Jurkat, Clone E6-1 (cell line): Measurements from ENCODE around the gene ZC3H7A.
A peak's percentile ranks its signal among the peaks of the same experiment; 100 is the strongest.

Experiments used
- DNase-seq: peaks from one replicate; pipeline ENCODE4 v3.0.0-alpha.2; 2011; ENCODE audit warnings: low read depth, low spot score
- H3K4me3 ChIP-seq: 2 replicates; pipeline ENCODE4 v1.5.1; 2011; ENCODE audit warnings: mild to moderate bottlenecking, low read length, control low read depth, moderate library complexity

ZC3H7A gene

DNA sequence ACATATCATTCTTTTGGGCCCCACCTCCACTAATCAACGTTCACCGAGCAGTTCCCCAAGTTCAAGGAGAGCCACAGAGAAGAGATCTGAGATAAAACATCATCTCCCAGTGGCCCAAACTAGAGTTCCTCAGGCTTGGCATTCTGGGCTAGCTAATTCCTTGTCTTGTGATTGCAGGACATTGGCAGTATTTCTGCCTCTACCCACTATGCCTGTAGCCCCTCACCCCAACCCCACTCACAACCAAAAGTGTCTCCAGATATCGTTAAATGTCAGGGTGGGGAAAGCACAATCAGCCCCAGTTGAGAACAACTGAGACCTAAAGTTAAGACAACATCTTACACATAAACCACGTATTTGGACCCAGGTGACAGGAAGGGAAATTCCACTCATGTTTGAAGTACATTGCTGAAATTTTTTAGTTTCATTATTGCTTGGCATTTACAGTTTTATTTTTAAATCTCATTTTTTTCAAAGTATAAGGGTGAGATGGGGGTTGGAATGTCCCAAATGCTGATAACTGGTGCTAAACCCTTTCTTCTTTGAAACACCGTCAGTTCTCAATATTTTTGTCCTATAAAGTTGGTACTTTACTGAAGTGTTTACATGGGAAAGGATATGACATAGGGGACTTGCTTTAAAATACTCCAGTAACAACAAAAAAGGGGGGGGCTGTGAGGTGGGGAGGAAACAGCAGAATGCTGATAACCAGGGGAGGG lies 13.6 kb downstream of the ZC3H7A start:
- peak; percentile 39 for DNase-seq
- H3K4me3 ChIP-seq, result no peak overlapping the region

DNA sequence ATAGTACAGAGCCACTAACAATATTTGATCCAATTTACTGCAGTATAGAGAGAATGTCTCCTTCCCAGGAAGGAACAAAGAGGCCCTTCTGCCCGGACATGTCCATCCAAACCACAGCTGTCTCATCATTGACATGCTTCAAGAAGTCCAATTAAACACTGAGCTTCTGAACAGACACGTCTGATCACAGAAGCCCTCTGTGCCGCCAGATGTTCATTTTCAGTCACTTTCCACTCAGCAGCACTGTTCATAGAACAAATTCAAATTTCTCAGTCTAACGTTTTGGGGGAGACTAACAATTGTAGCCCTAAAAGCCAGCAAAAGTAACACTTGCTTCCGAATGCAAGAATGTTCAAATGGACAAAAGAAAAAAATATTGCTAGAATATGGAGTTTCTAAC lies 15.3 kb downstream of the ZC3H7A start:
- no peak overlapping the region for H3K4me3 ChIP-seq
- DNase-seq, result no peak

DNA sequence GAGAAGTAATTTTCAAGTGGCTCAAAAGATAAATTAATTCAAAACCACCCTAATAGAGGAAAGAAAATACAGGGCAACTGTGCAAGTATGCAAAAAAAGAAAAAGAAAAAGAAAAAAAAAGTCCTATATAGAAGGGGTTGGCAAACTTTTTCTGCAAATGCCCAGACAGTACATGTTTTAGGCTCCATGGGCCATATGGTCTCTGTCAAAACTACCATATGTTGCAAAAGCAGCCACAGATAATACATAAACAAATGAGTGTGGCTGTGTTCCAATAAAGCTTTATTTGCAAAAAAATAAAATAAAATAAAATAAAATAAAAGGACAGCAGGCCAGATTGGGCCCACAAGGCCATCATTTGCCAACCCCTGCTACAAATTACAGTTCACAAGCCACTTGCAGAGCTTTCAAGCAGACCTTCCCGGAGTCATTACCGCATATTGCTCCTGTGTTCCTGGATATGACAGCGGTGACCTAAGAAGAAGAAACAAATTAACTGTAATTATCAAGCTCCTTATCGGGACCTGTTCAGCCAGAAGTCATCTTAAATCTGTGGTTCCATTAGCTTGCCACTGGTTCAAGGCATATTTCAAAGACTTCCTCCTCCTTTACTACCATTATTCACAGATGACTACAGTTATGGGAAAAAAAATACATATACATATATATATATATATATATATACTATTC lies 15.9 kb downstream of the ZC3H7A start:
- DNase-seq, result no peak
- H3K4me3 ChIP-seq, result no peak overlapping the region

DNA sequence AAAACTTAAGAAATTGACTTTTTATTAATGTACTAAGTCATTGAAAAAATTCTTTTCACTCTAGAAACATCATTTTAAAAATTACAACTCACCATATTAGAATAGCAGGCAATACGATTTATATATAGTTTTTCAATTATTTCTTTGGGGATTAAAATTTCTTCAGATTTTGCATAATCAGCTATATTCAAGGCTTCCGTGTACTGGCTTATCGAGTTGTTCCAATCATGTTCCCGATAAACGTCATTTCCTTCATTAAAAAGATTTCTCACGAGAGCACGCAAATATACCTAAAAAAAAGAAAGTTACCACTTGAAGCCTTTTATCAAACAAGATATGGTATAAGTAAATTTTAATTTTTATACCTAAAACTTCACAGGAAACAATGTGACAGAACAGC lies 18.0 kb downstream of the ZC3H7A start:
- no peak overlapping the region for H3K4me3 ChIP-seq
- no peak for DNase-seq

DNA sequence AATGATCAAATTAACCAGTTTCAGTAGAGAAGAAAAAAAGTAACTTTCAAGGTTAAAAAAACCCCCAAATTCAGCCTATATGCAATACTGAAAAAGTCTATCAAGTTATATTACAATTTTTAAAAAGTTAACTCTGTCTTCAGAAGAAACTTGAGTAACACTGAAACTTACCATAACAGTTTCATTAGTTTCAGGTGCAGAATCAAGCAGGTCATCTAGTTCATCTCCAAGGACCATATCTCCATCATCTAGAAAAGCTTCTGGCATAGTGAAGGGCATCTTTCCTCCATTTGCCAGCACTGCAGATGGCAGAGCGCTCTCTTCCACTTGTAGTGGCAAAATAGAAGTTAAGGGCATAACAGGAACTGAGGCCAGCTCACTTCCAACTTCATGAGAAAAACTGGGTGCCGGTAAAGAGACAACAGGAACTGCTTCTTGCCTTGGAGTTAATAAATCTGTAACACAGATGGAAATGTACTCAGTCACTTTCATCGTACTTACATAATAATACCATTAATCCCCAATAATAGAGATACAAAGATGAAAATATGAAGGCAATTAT lies 22.9 kb downstream of the ZC3H7A start:
- no peak for DNase-seq
- no peak overlapping the region for H3K4me3 ChIP-seq

DNA sequence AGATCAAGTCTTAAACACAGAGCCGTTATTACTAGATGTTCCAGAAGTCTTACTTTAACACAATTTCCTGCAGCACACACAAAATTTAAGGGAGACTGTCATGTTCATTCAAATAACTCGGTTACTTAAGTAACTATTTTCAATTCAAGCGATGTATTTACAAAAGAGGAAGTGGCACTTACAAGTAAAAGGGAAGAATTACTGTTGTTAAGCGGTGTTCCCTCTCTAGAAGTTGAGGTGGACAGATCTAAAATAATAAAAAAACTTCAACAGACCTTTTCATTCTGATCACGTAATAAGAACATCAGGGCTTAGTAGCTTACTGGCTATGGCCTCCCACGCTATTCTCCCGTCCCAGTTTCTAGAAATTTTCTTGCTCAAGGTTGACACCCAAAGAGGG lies 28.2 kb downstream of the ZC3H7A start:
- H3K4me3 ChIP-seq, result no peak overlapping the region
- no peak for DNase-seq

DNA sequence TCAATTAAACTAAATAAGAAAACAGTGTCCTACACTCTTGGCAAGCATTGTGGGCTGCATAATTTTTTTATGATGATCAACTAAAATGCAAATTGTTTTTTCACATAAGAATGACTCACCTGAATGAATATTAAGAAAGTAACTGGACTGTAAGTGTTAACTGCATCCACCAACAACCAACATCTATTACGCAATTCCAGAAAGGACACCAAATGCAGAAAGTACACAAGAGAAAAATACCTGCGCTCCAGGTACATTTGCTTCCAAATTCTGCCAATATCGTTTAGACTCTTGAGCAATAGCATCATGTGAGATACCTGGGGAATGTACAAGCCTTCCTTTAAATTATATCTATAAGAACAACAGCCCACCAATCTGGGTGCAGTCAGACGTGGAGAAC lies 34.6 kb downstream of the ZC3H7A start:
- H3K4me3 ChIP-seq, result no peak overlapping the region
- DNase-seq, result no peak

DNA sequence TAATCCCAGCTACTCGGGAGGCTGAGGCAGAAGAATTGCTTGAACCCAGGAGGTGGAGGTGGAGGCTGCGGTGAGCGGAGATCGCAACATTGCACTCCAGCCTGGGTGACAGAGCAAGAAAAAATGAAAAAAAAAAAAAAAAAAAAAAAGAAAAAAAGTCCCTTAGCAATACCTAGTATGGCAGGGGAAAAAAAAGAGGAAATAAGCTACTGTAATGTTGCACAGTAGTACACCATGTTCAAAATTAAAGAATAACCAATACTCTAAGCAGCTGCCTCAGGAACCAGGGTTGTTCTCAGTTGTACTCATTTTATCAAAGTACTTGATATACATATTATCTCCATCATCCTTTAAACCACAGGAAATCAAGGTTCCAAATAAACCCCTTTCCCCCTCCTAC lies 37.1 kb downstream of the ZC3H7A start:
- no peak for DNase-seq
- no peak overlapping the region for H3K4me3 ChIP-seq

DNA sequence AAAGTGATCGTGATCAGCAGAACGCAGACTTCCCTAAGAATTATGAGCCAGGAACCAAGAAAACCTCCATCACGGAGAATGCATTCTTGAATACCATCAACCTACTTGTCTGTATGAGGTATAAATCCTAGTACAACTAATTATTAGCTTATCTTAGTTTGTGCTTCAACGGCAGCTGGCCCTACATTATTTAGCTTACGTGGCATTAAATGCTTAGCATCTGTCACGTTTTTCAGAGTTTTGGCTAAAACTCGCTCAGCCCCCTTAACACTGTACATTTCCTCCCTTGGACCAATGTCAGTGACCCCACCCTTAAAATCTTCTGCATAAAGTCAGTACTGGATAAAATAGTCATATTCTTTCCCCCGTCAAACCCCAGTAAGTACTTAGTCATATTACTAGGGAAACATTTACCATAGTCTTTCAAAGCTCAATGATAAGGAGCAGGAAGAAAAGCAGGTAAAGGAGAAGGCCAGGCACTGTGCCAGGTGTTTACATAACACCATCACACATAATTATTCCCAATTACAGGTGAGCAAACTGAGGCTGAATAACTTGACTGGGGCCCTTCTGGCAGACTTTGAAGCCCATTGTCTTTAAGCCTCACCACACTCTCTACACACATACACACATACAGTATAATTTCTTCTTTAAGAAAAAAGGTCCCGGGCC lies 37.8 kb downstream of the ZC3H7A start:
- DNase-seq, result no peak
- H3K4me3 ChIP-seq, result no peak overlapping the region

DNA sequence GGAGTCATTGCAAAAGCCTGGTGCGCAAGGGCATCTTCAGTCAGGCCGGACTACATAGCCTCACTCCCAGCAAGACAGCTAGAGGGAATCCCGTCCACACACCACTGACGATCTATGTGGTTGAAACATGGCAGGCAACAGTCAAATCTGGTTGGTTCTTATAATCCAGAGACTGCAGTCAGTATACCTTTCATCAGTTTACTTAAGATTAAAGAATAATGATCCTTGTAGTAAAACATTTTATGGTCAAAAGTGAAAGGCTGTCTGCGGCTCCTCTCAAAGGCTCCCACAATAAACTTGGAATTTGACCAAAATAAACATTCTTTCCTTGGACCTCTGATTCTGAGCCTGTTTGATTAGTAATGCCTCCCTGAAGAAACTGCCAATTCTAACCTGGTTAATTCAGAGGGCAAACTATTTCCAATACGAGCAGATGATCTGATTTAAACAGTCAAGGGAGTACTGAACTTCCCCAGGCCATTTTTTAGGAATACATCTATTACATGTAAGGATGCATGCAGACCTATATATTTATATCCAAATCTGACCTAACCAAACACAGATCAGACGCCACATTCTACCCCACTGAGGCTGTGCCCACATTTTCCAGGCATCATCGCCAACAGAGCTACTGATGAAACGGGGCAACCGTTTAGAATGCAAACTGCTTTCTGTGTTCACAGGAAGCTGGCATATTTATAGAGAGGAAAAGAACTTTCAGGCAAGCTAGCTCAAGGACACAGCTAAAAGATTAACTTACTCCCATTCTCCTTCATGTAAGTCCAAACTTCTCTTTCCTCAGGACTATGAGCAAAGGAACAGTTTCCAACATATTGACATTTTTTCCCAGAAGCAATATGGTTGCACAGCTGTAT lies 39.1 kb downstream of the ZC3H7A start:
- DNase-seq, result no peak
- H3K4me3 ChIP-seq, result no peak overlapping the region

DNA sequence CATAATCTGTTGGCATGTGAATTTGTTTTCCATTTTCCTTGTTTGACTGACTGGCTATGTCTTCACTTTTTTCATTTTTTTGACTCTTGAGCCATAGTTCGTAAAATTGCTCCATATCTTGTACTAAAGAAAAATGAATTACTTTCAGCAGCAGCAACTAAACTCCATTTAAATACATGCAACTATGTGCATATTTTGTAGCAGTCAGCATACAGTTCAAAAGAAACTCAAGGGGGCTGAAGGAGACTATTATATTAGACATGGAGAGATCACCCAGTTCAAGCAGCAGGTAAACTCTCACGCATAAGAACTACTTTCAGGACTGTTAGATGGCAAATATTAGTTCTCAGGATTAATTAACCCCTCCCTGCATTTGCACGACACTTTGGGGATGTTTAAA lies 40.8 kb downstream of the ZC3H7A start:
- H3K4me3 ChIP-seq, result no peak overlapping the region
- no peak for DNase-seq

DNA sequence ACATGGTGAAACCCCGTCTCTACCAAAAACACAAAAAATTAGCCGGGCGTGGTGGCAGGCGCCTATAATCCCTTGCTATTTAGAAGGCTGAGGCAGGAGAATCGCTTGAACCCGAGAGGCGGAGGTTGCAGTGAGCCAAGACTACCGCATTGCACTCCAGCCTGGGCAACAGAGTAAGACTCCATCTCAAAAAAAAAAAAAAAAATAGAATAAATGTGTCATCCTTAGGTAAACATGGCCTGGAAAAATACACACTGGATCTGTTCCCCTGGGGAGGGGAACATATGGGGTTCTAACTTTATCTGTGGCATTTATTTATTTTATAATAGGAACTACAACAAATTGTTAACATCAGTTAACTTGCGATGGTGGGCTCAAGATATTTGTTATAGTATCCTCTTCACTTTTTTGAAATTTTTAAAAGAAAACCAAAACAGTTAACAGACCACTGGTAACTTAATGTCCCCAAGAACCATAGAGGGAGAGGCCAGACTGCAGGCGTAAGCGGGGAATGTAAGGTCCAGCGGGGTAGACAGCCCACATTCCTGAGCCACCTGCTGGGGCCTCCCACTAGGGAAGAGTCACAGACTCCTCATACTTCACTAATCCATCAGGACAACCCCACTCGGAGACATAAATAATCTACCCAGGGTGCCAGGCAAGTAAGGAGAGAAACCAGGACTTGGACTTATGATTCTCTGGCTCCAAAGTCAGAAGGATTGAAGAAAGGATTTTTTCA lies 41.9 kb downstream of the ZC3H7A start:
- DNase-seq, result no peak
- H3K4me3 ChIP-seq, result no peak overlapping the region

DNA sequence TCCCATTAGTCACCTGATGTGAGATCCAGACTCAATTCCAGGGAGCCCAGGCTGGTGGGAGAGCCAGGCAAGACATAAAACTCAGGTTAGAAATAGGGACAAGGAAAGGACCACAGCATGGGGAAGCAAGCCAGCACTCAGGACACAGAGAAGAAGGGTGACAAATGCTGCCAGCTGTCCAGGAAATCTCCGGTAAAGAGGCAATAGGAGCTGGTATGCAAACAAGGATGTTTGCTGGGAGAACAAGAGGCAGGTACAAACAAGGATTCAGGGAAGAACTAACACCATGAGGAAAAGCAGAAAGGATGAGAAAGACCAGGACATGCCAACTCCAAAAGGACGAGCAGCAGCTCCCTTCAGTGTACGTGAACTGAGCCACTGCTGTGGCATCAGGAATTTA lies 44.2 kb downstream of the ZC3H7A start:
- no peak for DNase-seq

DNA sequence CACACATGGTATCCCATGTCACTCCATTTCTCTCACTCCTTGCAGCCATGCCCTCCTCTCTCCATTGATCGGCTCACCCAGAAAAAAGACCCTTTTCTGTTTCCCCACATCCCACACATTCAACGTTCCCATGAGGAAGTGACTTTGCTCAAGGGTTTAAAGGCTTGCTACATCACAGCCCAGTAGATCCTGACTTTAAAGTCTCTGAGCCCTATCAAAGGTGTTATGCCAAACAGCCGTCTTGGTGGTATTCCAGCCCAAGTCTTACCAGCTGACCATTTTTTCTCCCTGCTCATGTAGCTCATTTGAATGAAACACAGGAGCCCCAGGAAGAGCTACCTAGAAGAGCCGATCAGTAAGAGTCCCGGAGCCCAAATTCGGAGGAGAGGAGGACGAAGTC lies 47.0 kb downstream of the ZC3H7A start:
- no peak for DNase-seq

More for the DNA sequence above, 44.2 kb downstream of the ZC3H7A start:
- no peak overlapping the region for H3K4me3 ChIP-seq

DNA sequence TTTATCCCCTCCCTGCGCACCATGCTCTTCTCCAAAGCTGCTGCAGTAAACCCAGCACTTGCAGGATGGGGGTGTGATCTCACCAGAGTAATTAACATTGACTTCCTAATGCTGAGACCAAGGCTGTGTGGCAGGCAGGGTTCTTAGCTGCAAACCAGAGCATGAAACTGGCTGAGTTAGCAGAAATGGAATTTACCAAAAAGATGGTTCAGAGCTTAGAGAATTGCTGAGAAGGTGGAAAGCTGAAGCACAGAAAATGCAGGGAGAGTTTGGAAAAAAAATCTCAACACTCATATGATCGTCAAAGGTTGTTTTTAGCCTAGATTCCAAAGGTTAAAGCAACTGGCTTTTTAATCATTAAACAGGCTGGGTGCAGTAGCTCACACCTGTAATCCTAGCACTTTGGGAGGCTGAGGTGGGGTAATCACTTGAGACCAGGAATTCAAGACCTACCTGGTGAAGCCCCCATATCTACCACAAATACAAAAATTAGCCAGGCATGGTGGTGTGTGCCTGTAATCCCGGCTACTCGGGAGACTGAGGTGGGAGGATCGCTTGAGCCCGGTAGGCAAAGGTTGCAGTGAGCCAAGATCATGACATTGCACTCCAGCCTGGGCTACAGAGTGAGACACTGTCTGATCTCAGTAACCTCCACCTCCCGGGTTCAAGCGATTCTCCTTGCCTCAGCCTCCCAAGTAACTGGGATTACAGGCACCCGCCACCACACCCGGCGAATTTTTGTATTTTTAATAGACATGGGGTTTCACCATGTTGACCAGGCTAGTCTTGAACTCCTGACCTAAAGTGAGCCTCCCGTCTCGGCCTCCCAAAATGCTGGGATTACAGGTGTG lies 48.4 kb downstream of the ZC3H7A start:
- DNase-seq, result no peak
- no peak overlapping the region for H3K4me3 ChIP-seq

More for the DNA sequence above, 47.0 kb downstream of the ZC3H7A start:
- H3K4me3 ChIP-seq, result no peak overlapping the region

DNA sequence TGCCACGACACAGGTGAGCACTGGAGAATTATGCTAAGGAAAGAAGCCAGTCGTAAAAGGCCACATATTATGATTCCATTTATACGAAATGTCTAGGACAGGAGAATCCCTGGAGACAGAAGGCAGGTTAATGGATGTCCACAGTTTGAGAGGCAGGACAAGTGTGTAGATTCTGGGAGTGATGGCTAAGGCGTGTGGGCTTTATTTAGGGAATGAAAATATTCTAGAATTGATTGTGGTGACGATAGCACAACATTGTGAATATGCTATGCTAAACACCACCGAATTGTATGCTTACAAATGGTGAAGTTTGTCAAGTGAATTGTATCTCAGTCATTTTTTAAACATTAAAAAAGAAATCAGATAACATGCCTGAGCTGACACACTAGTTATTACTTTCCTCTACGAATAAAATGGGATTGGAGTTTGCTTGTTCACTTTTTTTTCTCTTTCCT lies 49.1 kb downstream of the ZC3H7A start:
- no peak for DNase-seq
- no peak overlapping the region for H3K4me3 ChIP-seq

DNA sequence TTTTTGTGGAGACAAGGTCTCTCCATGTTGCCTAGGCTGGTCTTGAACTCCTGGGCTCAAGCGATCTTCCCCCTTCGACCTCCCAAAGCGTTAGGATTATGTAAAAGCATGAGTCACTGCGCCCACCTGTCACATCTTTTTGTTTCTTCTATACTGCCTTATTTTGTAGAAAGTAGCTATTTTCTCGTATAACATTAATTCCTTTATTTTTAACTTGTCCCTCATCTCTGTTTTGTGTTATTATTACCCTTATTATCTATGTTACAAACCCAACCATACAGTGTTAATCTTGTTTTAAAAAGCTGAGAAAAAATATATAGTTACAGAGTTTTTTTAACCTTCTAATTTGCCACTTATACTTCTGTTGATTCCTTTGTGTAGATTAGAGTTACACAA lies 53.0 kb downstream of the ZC3H7A start:
- no peak overlapping the region for H3K4me3 ChIP-seq
- no peak for DNase-seq
